ENCODE data around the gene MMP11.

The MMP11 gene

GRCh38 chr22:23781065-23781464 lies 8.4 kb downstream of the MMP11 start:
- no peak for DNase-seq (ENCODE audit: low spot score)

- DNase-seq (ENCODE audit: low spot score), result peak; percentile 91
These were observed 9.0 kb downstream of the MMP11 start for GRCh38 chr22:23781511-23782183.

- no peak for DNase-seq (ENCODE audit: low spot score)
These were observed 9.6 kb downstream of the MMP11 start for GRCh38 chr22:23782252-23782651.

GRCh38 chr22:23782703-23783102 lies 10.1 kb downstream of the MMP11 start:
- DNase-seq (ENCODE audit: low spot score), result no peak

GRCh38 chr22:23783265-23784150 lies 10.9 kb downstream of the MMP11 start:
- DNase-seq (ENCODE audit: low spot score), result no peak

GRCh38 chr22:23784215-23784732 lies 11.6 kb downstream of the MMP11 start:
- DNase-seq (ENCODE audit: low spot score), result no peak

GRCh38 chr22:23786261-23786710 lies 13.6 kb downstream of the MMP11 start:
- no peak for DNase-seq (ENCODE audit: low spot score)

- DNase-seq (ENCODE audit: low spot score), result peak; percentile 99
These were observed 14.3 kb downstream of the MMP11 start, which contains the start of gene SMARCB1 for GRCh38 chr22:23786752-23787599. TSS of gene SMARCB1 (plus strand) at chr22:23786966. CDS start at chr22:23787170, 204 bp downstream.

- no peak for DNase-seq (ENCODE audit: low spot score)
These were observed 14.9 kb downstream of the MMP11 start for GRCh38 chr22:23787600-23787896.

GRCh38 chr22:23787910-23788309 lies 15.3 kb downstream of the MMP11 start:
- no peak for DNase-seq (ENCODE audit: low spot score)

GRCh38 chr22:23789121-23789520 lies 16.5 kb downstream of the MMP11 start:
- DNase-seq (ENCODE audit: low spot score), result no peak

GRCh38 chr22:23789638-23790037 lies 17.0 kb downstream of the MMP11 start:
- DNase-seq (ENCODE audit: low spot score), result no peak

GRCh38 chr22:23790819-23791737 lies 18.4 kb downstream of the MMP11 start:
- peak; percentile 87 for DNase-seq (ENCODE audit: low spot score)

GRCh38 chr22:23791738-23792645 lies 19.3 kb downstream of the MMP11 start:
- DNase-seq (ENCODE audit: low spot score), result no peak

- no peak for DNase-seq (ENCODE audit: low spot score)
These were observed 20.7 kb downstream of the MMP11 start for GRCh38 chr22:23793326-23793725.

GRCh38 chr22:23796461-23796860 lies 23.8 kb downstream of the MMP11 start:
- DNase-seq (ENCODE audit: low spot score), result no peak

GRCh38 chr22:23800297-23801237 lies 27.9 kb downstream of the MMP11 start:
- no peak for DNase-seq (ENCODE audit: low spot score)

- DNase-seq (ENCODE audit: low spot score), result no peak
These were observed 28.7 kb downstream of the MMP11 start for GRCh38 chr22:23801238-23801821.
